GM19467 (cell line): ENCODE data around the gene FBXO8.
"Not testable (repeated sequence)": the region's sequence is repeated elsewhere in the genome, so short reads cannot be mapped to it uniquely, and the experiment has no call there.

Source experiments
- ATAC-seq: cut with Tn5 transposase; IDR thresholded peaks from one replicate; pipeline ENCODE4 v1.9.1; 2021; ENCODE audit warnings: mild to moderate bottlenecking, moderate library complexity; ENCODE audit not compliant: unreplicated experiment

Gene FBXO8

DNA sequence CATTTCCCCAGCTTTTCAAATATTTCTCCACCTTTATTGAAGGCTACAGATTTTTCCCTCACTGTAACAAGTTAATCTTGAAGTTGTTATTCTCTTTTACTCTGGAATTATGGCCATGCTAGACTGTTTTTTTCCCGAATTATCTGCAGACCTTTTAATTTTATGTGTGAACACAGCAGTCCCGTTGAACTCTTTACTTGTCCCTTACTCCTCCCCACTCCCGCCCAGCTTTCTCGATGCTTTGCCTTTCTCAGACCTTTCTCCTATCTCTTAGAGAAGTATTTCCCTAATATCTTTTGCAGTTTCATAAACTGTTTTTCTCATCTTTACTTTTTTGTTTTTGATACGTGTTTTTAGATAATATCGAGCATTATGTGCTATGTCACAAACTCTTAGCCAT is 1.0 kb upstream of the FBXO8 start:
- no peak for ATAC-seq

- peak; percentile 99 for ATAC-seq
Observed at GRCh38 chr4:174282836-174283506, 496 bp downstream of the FBXO8 start.

DNA sequence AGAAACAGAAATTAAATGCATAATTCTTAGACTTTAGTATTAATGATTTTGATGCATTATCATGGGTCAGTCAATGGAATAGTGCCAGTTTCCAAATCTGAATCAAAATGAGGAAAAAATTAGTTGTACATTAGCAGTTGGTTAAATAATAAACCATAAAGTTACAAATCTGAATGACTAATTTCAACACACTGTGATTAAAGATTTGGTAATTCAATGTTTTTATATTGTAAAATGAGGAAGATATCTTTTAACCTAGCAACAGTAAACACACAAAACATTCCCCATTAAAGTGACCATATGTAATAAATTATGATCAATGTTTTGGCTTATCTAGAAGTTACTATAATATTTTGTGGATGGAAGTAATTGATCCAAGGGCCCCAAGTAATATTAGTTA is 1.6 kb downstream of the FBXO8 start:
- ATAC-seq, result no peak

- ATAC-seq, result no peak
Observed at GRCh38 chr4:174281182-174281737, 2.2 kb downstream of the FBXO8 start.

GRCh38 chr4:174279433-174280155 is 3.9 kb downstream of the FBXO8 start:
- no peak for ATAC-seq

DNA sequence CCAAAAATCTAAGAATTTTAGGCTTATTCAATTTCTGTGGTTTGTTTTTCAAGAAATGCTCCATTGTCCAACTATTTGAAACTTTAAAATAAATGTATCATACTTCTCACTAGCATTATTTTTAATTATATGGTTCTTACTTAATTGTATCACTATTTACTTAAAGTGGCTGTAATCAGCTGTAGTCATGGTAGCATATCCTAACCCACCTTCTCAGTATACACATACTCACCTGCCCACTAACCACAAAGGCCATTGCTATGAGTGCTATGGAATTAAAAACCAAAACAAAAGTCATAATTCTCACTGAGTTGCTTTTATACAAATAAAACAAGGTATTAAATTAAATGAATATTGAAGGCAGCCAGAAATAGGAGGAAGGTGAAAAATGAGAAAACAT is 5.0 kb downstream of the FBXO8 start:
- ATAC-seq, result no peak

DNA sequence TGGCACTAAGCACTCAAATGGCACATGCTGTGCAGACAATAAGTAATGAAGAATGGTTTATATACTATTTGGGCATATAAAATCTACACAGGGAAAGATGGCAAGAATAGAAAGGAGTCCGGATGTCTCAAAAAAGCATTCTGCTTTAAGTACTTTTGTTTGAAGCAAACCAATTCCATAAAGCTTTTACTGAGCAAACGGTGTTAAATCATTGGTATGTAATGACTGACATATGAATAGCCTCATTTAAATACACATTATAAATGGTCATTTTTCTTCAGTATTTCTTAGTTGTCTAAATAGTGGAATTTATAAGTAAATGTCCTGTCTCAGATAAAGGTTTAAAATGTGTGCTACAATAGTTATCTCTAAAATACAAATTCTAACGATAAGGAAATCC is 6.0 kb downstream of the FBXO8 start:
- ATAC-seq, result no peak

DNA sequence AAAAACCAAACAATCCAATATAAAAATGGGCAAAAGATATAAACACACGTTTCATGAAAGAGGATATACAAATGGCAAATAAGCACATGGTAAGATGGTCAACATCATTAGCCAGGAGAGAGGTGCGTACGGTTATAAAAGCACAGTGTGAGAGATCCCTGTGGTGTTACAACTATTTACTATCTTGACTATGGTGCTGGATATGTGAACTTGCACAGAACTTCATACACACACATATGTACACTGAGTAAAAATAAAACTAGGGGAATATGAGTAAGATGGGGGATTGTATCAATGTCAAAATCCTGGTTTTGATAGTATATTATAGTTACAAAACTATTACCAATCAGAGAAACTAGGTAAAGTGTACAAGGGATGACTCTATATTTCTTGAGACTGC is 8.4 kb downstream of the FBXO8 start:
- ATAC-seq, result no peak

DNA sequence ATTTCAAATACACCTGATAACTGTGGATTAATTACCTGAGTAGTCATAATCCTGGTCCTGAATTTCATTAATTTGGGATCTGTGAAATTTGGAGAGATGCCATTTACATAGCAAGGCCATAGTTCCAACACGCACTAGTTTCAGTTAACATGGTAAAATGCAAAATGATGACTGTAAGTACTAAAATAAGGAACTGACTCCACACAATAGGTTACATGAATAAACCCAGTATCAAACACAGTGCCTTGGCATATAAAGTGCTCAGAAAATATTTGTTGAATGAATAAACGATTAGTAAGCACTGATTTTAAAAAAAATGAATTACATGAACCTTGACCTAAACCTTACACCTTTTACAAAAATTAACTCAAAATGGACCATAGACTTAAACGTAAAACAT is 9.0 kb downstream of the FBXO8 start:
- no peak for ATAC-seq

DNA sequence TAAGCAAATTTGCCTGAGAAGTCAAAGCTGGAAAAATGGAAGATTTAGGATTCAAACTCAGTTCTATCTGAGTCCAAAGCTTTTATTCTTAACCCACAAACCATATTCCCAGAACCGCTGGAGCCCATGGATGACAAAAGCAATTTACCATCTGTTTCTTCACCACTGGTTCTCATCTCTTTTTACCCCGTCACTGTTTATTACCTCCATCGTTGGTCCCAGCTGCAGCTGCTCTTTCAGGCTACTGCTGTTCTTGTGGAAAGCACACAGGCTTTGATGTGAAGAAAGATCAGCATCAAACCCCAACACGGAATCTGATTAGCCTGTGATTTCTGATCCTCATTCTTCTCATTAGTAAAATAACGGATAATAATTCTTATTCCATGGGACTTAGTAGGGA is 9.5 kb downstream of the FBXO8 start:
- no peak for ATAC-seq

- ATAC-seq, result no peak
Observed at GRCh38 chr4:174266416-174266815, 17.1 kb downstream of the FBXO8 start.

DNA sequence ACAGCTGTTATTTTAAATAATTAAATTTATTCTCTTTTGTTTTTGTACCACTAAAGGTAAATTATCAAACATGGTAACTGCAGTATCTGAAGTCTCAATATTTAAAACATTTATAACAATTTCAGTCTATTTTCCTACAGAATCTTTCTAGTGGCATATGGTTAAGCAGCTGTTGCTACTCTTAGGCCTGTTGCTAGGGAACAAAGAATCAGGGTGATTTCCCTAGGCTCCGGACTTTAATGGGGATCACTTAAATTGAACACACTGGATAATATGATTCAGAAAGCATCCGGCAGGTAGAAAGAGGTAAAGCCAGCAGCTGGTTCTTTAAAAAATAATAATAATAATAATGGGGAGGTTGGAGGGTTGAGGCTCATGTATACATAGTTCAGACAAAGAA is 17.6 kb downstream of the FBXO8 start:
- ATAC-seq, result no peak

DNA sequence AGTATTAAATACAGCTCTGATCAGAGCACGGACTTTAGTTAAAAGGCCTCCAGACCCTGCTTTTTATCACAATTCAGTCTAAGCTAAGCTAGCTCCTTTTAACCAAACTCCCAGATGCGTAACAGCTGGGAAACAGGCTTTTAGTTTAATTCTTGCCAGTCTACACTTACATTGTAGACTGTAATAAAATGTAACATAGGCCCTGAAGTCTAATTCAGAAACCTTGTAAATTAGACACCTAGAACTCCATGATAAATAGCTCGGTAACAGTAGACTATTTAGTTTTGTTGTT is 20.1 kb downstream of the FBXO8 start:
- ATAC-seq, result no peak

- ATAC-seq, result no peak
Observed at GRCh38 chr4:174262624-174263444, 20.6 kb downstream of the FBXO8 start.

GRCh38 chr4:174261432-174261831 is 22.0 kb downstream of the FBXO8 start:
- ATAC-seq, result not testable (repeated sequence)

- ATAC-seq, result peak; percentile 84
Observed at GRCh38 chr4:174260099-174260498, 23.4 kb downstream of the FBXO8 start.

GRCh38 chr4:174259580-174259979 is 23.9 kb downstream of the FBXO8 start:
- peak; percentile 7 for ATAC-seq

DNA sequence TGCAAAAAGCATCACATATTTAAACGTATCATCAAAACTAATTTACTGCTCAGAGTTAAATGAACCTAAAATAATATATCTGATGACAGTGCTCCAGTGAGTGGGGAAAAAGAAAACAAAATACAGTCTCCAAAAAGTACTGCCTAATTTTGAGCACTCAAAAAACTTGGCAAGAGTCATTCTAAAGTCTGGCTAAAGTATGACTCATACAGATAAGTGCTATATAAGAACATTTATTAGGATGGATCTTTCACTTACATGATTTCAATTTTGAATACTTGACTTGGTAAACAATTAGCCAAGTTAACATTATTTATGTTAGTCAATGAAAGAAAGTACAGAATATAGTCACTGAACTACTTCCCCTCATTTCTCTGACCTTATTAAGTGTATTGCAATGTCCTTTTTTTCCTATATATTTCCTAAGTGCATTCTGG is 27.2 kb downstream of the FBXO8 start:
- no peak for ATAC-seq

DNA sequence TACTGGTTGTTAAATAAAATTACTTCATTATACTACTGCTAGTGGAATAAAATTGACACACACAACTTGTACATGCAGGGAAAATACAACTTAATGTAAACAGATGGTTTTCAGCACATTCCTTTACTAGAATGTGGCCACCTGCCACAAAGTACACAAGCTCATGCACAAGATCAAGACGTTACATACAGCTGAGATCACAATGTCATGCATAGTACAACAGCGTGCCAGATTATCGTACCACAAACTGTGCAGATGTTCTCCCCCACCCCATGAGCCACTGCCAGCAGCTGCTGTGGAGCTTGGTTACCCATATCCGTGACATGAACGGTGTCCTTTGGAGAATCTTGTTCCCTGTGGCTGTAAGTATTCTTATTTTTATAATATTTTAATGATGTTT is 27.7 kb downstream of the FBXO8 start:
- ATAC-seq, result no peak

- no peak for ATAC-seq
Observed at GRCh38 chr4:174255374-174255773, 28.1 kb downstream of the FBXO8 start.

DNA sequence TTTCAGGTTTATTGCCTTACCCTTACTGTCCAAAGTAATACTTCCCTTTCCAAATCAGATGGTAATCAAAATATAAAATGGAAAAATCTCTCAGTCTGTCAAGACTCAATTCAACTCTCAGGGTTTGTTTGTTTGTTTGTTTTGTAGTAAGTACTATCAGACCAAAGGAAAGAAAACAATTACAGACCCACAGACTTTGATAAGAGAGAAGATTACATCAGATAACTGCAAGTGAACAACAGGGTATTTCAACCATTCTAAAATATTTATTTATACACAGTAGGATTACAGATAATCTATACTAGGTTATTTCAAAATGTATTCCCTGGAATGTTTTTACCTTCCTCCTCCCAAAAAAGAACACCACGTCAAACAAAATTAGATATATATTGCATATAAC is 28.9 kb downstream of the FBXO8 start:
- ATAC-seq, result no peak

DNA sequence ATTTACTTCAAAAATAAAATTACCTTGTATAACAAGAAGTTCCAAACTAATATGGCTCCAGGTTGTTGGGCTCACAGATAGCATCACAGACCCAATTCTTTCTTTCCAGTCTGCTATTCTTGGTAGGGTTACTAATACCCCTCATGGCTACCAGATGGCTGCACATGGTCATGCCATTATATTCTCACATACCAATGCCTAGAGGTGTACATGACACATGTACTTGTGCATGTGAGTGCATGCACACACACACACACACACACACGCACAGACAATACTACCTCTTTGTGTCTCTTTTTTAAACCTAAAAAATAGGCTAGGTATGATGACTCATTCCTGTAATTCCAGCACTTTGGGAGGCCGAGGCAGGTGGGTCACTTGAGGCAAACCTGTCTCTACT is 31.1 kb downstream of the FBXO8 start:
- ATAC-seq, result no peak
